Osteoblast (primary cell): Measurements from ENCODE around the gene STOML2. TPM values are rescaled to one million over a fixed set of nuclear protein-coding genes. Genes with fewer than 3 reads are reported as not detected.
A peak's percentile ranks its signal among the peaks of the same experiment; 100 is the strongest.

Experiments used
- DNase-seq: peaks from one replicate; pipeline ENCODE4 v3.0.0; 2011; ENCODE audit warnings: low spot score, mixed read lengths; ENCODE audit not compliant: insufficient read length; ENCODE audit errors: missing footprints
- H2AFZ ChIP-seq: 2 replicates; pipeline ENCODE4 v1.6.0; 2011; ENCODE audit warnings: mild to moderate bottlenecking, low read length
- H3K27ac ChIP-seq: 2 replicates; pipeline ENCODE4 v1.5.1; 2011; ENCODE audit warnings: mild to moderate bottlenecking, low read depth, low read length, moderate library complexity
- H3K27me3 ChIP-seq: 2 replicates; pipeline ENCODE4 v1.6.0; 2012; ENCODE audit warnings: mild to moderate bottlenecking, control low read depth, inconsistent platforms, low read length, moderate library complexity; ENCODE audit not compliant: insufficient read depth
- H3K36me3 ChIP-seq: 2 replicates; pipeline ENCODE4 v1.5.1; 2011; ENCODE audit warnings: mild to moderate bottlenecking, low read length, control low read depth, moderate library complexity; ENCODE audit not compliant: insufficient read depth
- H3K4me1 ChIP-seq: 2 replicates; pipeline ENCODE4 v1.5.1; 2011; ENCODE audit warnings: mild to moderate bottlenecking, low read length, control low read depth, moderate library complexity; ENCODE audit not compliant: insufficient read depth
- H3K4me2 ChIP-seq: 2 replicates; pipeline ENCODE4 v1.6.0; 2011; ENCODE audit warnings: mild to moderate bottlenecking, low read length; ENCODE audit not compliant: insufficient read depth
- H3K4me3 ChIP-seq: fragments of 200-600 bp; sonication (generic); 3 replicates; pipeline ENCODE4 v1.5.1; 2012; ENCODE audit warnings: mild to moderate bottlenecking, low read length, inconsistent platforms; ENCODE audit not compliant: insufficient read depth
- H3K79me2 ChIP-seq: 2 replicates; pipeline ENCODE4 v1.6.0; 2012; ENCODE audit warnings: mild to moderate bottlenecking, low read length, control low read depth, inconsistent platforms; ENCODE audit not compliant: insufficient read depth
- H3K9me3 ChIP-seq: 2 replicates; pipeline ENCODE4 v1.5.1; 2011; ENCODE audit warnings: low read depth, low read length, control low read depth
- H4K20me1 ChIP-seq: 2 replicates; pipeline ENCODE4 v1.6.0; 2012; ENCODE audit warnings: mild to moderate bottlenecking, low read length, control low read depth; ENCODE audit not compliant: insufficient read depth
- total RNA-seq: library from RNA; depleted of rRNA; stranded (reverse); fragments of >200 nt; gene quantifications from 2 replicates; pipeline ENCODE4 v1.2.3, GENCODE V29; 2012
- TF ChIP-seq, protein P1 (sequence below): IDR thresholded peaks from 2 replicates; pipeline ENCODE4 v1.5.1; 2011; ENCODE audit warnings: mild to moderate bottlenecking, low read depth, low read length, moderate library complexity; ENCODE audit errors: extremely low read depth

Gene STOML2
- total RNA-seq, 1 donor = 130 TPM

DNA sequence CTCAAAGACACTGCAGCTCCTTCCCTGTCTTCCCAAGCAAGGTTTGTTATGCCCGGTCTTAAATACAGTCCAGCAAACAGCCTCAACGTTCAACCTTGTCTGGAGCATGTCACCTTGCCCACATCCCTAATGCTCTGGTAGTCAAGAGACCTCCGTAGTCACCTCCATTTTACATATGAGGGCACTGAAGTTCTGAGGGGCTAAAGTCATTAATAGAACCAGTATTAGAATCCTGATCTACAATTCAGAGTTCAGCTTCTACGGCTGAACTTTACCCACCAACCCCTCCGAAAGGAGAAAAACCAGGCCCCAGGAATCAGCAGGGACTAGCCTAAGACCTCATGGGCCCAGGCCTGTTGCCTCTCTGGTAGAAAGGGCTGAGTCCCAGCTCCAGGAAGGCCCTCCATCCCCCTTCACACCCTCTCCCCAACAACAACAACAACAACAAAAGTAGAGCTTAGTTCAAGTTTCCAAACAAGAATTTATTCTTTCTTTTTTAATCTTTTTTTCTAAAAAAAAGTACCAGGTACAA is 795 bp upstream of the STOML2 start:
- H3K4me1 ChIP-seq = peaks cover 20% of the 10 kb centered on the region
- TF ChIP-seq, protein P1, sequence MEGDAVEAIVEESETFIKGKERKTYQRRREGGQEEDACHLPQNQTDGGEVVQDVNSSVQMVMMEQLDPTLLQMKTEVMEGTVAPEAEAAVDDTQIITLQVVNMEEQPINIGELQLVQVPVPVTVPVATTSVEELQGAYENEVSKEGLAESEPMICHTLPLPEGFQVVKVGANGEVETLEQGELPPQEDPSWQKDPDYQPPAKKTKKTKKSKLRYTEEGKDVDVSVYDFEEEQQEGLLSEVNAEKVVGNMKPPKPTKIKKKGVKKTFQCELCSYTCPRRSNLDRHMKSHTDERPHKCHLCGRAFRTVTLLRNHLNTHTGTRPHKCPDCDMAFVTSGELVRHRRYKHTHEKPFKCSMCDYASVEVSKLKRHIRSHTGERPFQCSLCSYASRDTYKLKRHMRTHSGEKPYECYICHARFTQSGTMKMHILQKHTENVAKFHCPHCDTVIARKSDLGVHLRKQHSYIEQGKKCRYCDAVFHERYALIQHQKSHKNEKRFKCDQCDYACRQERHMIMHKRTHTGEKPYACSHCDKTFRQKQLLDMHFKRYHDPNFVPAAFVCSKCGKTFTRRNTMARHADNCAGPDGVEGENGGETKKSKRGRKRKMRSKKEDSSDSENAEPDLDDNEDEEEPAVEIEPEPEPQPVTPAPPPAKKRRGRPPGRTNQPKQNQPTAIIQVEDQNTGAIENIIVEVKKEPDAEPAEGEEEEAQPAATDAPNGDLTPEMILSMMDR = no peak
- H2AFZ ChIP-seq = peak overlapping the region; percentile 94
- no peaks in the 10 kb centered on the region for H3K27me3 ChIP-seq
- peaks cover 14% of the 10 kb centered on the region for H4K20me1 ChIP-seq
- peak overlapping the region; percentile 97 for H3K27ac ChIP-seq
- H3K9me3 ChIP-seq = no peaks in the 10 kb centered on the region
- peak overlapping the region; percentile 97 for H3K4me2 ChIP-seq
- peaks cover 45% of the 10 kb centered on the region for H3K79me2 ChIP-seq
- peak; percentile 83 for DNase-seq
- peak overlapping the region; percentile 74 for H3K4me3 ChIP-seq
- peaks cover 68% of the 10 kb centered on the region for H3K36me3 ChIP-seq

DNA sequence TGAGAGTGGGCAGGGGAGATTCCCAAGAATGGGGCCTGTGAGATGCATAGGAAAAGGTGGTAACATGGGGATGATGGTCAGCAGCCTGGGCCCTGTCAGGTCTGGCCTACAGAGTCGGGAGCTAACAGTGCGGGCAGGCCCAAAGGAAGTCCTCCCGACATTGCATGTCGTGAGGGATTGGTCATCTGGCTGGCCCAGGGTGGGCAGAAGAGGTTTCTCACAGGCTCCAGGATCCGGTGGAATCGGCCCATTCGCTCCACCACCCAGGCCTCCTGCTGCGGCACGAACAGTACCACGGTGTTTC is 514 bp downstream of the STOML2 start:
- Histone ChIP-seq H4K20me1 (peaks cover 7% of the 10 kb centered on the region), H3K27ac (peak overlapping the region; percentile 97), H3K79me2 (peaks cover 33% of the 10 kb centered on the region), H3K4me3 (peak overlapping the region; percentile 74), H3K36me3 (peaks cover 60% of the 10 kb centered on the region), H2AFZ (peak overlapping the region; percentile 56), H3K9me3 (no peaks in the 10 kb centered on the region), H3K4me1 (peaks cover 20% of the 10 kb centered on the region), H3K27me3 (no peaks in the 10 kb centered on the region), H3K4me2 (peak overlapping the region; percentile 97)
- TF ChIP-seq, protein P1 = no peak
- peak; percentile 83 for DNase-seq

DNA sequence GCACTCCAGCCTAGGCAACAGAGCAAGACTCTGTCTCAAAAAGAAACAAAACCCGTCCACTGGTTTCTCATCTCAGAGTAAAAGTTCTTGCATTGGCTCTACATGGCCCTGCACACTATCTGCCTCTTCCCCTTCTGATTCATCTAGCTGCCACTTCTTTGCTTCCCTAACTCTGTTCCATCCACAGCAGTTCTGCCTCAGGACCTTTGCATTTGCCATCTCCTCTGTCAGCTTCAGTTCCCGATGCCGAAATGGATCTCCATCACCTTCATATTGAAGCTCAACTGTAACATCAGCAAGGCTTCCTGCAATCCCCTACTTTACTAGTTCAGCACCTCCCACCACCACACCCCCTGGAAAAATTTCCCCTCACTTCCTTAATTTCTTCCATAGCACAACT is 5.4 kb downstream of the STOML2 start:
- H2AFZ ChIP-seq = no peak overlapping the region
- H3K4me1 ChIP-seq = peaks cover 18% of the 10 kb centered on the region
- no peak overlapping the region for H3K4me2 ChIP-seq
- H3K27me3 ChIP-seq = no peaks in the 10 kb centered on the region
- no peaks in the 10 kb centered on the region for H3K9me3 ChIP-seq
- DNase-seq = no peak
- TF ChIP-seq, protein P1 = no peak
- H3K36me3 ChIP-seq = peaks cover 37% of the 10 kb centered on the region
- H3K27ac ChIP-seq = no peak overlapping the region
- H3K79me2 ChIP-seq = peaks cover 28% of the 10 kb centered on the region
- H4K20me1 ChIP-seq = no peaks in the 10 kb centered on the region
- H3K4me3 ChIP-seq = no peak overlapping the region

DNA sequence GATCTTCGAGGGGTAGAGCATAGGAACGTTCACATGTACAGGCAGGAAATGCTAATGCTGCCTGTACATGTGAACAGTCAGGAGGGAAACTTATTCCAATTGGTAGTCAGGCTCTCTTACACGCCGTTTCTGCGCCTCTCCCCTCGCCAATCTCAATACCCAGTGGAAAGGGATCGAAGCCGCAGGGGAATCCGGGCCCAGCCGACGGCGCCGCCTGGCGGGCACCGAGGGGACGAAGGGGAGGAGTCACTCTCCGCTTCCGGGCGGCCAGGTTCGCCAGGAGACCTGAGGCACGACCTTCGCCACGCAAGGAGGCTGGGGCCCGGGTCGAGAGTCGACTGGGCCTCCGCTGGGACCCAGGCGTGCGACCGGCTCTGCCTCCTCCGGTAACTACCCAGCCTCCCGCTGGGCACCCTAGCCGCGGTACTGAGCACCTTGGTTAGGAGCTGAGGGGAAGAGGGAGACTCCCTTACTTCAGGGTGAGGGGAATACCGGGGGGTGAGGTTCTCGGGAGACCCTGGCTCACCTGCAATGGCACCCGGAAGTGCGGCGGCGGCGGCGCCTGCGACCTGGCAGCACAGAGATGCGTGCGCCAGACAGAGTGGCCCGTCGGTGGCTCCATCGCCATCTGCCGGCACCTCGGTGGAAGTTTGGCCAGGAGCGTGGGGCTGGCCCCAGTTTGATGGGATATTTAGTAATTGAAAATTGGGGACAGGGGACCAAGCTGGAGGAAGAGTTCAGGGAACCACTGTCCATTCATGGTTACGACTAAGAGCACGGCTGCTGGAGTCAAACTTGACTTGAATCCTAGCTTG is 6.7 kb downstream of the STOML2 start, which contains the start of gene PIGO:
Gene PIGO (minus strand): TSS at position 557 of the 815 bp plus-strand sequence. CDS start 1,026 bp downstream, outside the sequence.
- TF ChIP-seq, protein P1 = peak; percentile 73
- Histone ChIP-seq H3K4me2 (peak within 1 kb of the TSS; percentile 92), H3K4me1 (peaks cover 7% of the 10 kb centered on the region), H4K20me1 (no peaks in the 10 kb centered on the region), H3K36me3 (peaks cover 44% of the 10 kb centered on the region), H3K79me2 (peaks cover 14% of the 10 kb centered on the region), H3K27me3 (no peaks in the 10 kb centered on the region), H3K27ac (peak within 1 kb of the TSS; percentile 97), H2AFZ (peak within 1 kb of the TSS; percentile 97), H3K9me3 (no peaks in the 10 kb centered on the region), H3K4me3 (peak within 1 kb of the TSS; percentile 98)
- DNase-seq = peak; percentile 97
